GM12878 (cell line): ENCODE data around the gene PRRT1. TPM values are rescaled to one million over a fixed set of nuclear protein-coding genes. Genes with fewer than 3 reads are reported as not detected.
A peak's percentile ranks its signal among the peaks of the same experiment; 100 is the strongest.

Experiments
- ATAC-seq: fragments of 200-7000 bp; cut with Tn5 transposase; 3 replicates; pipeline ENCODE4 v1.9.1; 2020; ENCODE audit warnings: mild to moderate bottlenecking, moderate library complexity
- BruUV-seq: library from RNA; stranded (reverse); fragments of 400-500 nt; replicated peaks from 2 replicates; lab custom pipeline; 2021; lab: Mats Ljungman, UMichigan
- CTCF ChIA-PET: fragments of 300-600 bp; sonication (Branson Sonifier 250); formaldehyde crosslinking; extraction: SDS; loops from one replicate; lab custom pipeline; 2021; ENCODE audit warnings: inconsistent platforms; lab: Yijun Ruan, JAX
- POLR2A ChIA-PET: fragments of 350-600 bp; formaldehyde crosslinking; extraction: SDS; loops from one replicate; lab custom pipeline; 2021; ENCODE audit warnings: inconsistent platforms; lab: Charles Lee
- RAD21 ChIA-PET: fragments of 300-600 bp; sonication (Branson Sonifier 250); formaldehyde crosslinking; loops from one replicate; lab custom pipeline; 2023; ENCODE audit warnings: antibody characterized with exemption; ENCODE audit not compliant: unreplicated experiment; lab: Charles Lee
- SMC1A ChIA-PET: fragments of 300-600 bp; sonication (Branson Sonifier 250); formaldehyde crosslinking; loops from one replicate; lab custom pipeline; 2023; ENCODE audit not compliant: unreplicated experiment, uncharacterized antibody; lab: Charles Lee
- DNase-seq: peaks from one replicate; pipeline ENCODE4 v3.0.0-alpha.2; 2011; ENCODE audit warnings: low read depth, low spot score
- FAIRE-seq: peaks from 3 replicates; lab custom pipeline; 2011; peaks lifted over from hg19 to GRCh38; lab: Jason Lieb, UNC
- H2AFZ ChIP-seq: 2 replicates; pipeline ENCODE4 v1.6.0; 2011; ENCODE audit warnings: low read depth, low read length, control low read depth; ENCODE audit not compliant: control insufficient read depth
- H3K27ac ChIP-seq: 2 replicates; pipeline ENCODE4 v1.5.1; 2011; ENCODE audit warnings: control low read depth; ENCODE audit not compliant: control insufficient read depth, insufficient read depth
- H3K27me3 ChIP-seq, 2 experiments: replicated peaks in 1 of 2; 2 replicates each; pipeline versions ENCODE4 v1.6.0 to v1.6.1; 2011; ENCODE audit warnings: low read length in 1 of 2; ENCODE audit not compliant: control insufficient read depth in 2 of 2, insufficient read depth in 2 of 2
- H3K36me3 ChIP-seq, 2 experiments: 2 replicates each; pipeline ENCODE4 v1.5.1; 2011; ENCODE audit warnings: low read length in 1 of 2; ENCODE audit not compliant: control insufficient read depth in 2 of 2, insufficient read depth in 2 of 2
- H3K4me1 ChIP-seq: 2 replicates; pipeline ENCODE4 v1.6.1; 2011; ENCODE audit warnings: mild to moderate bottlenecking, low read length, moderate library complexity, mixed read lengths; ENCODE audit not compliant: control insufficient read depth, insufficient read depth
- H3K4me2 ChIP-seq: 2 replicates; pipeline ENCODE4 v1.6.0; 2011; ENCODE audit warnings: control low read depth; ENCODE audit not compliant: control insufficient read depth, insufficient read depth
- H3K4me3 ChIP-seq: fragments of 200-600 bp; sonication (generic); 2 replicates; pipeline ENCODE4 v1.5.1; 2016
- H3K79me2 ChIP-seq: 2 replicates; pipeline ENCODE4 v1.6.0; 2011; ENCODE audit warnings: low read length; ENCODE audit not compliant: control insufficient read depth, insufficient read depth
- H3K9ac ChIP-seq: 2 replicates; pipeline ENCODE4 v1.8.0; 2011; ENCODE audit warnings: low read length, control low read depth, mixed read lengths; ENCODE audit not compliant: control insufficient read depth, insufficient read depth
- H3K9me3 ChIP-seq: replicated peaks from 3 replicates; pipeline ENCODE4 v1.5.1; 2011; ENCODE audit warnings: mild to moderate bottlenecking, low read length; ENCODE audit not compliant: control insufficient read depth, insufficient read depth
- H4K20me1 ChIP-seq: 2 replicates; pipeline ENCODE4 v1.6.0; 2011; ENCODE audit not compliant: control insufficient read depth, insufficient read depth
- ATF7 ChIP-seq: fragments of 450-650 bp; IDR thresholded peaks from 2 replicates; pipeline ENCODE4 v1.6.1; 2016; ENCODE audit warnings: low read depth, mild to moderate bottlenecking
- MTA3 ChIP-seq: IDR thresholded peaks from 2 replicates; pipeline ENCODE4 v1.6.1; 2012; ENCODE audit warnings: low read length, inconsistent platforms, borderline replicate concordance
- RAD21 ChIP-seq: IDR thresholded peaks from 2 replicates; pipeline ENCODE4 v1.6.1; 2011; ENCODE audit warnings: mild to moderate bottlenecking, low read depth, low read length, moderate library complexity; ENCODE audit not compliant: insufficient read depth
- ZNF622 ChIP-seq: fragments of 450-650 bp; IDR thresholded peaks from 2 replicates; pipeline ENCODE4 v1.6.1; 2017; ENCODE audit warnings: mild to moderate bottlenecking, inconsistent platforms
- WGBS: methylation state at CpG from one replicate; pipeline ENCODE4 v1.1.6; 2016; ENCODE audit warnings: low lambda C conversion rate; ENCODE audit not compliant: insufficient replicate concordance, insufficient coverage; ENCODE audit errors: missing lambda C conversion rate; 5-methylcytosine and 5-hydroxymethylcytosine counted together
- in situ Hi-C: fragments of 300-500 bp; cut with MboI; formaldehyde crosslinking; loops from 9 replicates; pipeline ENCODE4 v1.14.3; 2018; ENCODE audit warnings: mixed read lengths
- intact Hi-C: fragments of 100-400 bp; cut with micrococcal nuclease; formaldehyde crosslinking; loops from one replicate; pipeline ENCODE4 v1.14.2; 2022; ENCODE audit not compliant: unreplicated experiment
- polyA plus RNA-seq, 11 experiments: library from polyadenylated mRNA; depleted of rRNA in 4 of 11; unstranded in 6 of 11; stranded (reverse) in 5 of 11; fragments of >200 nt; fragmentation: Nextera tagmentation in 4 of 11; fragmentation: Illumina TruSeq in 1 of 11; extraction: Ambion mirVana in 4 of 11; extraction: Trizol in 1 of 11; gene quantifications; 1 replicate in 1 of 11; 2 replicates in 10 of 11; pipeline versions ENCODE4 v1.2.1 to v1.2.3, GENCODE V29; 2011 to 2016; ENCODE audit warnings: inconsistent platforms in 2 of 11, missing spikeins in 2 of 11, low read depth in 1 of 11
- total RNA-seq, 4 experiments: library from RNA; depleted of rRNA in 3 of 4; stranded (reverse); fragments of >200 nt in 3 of 4; fragmentation: Illumina TruSeq in 1 of 4; extraction: Trizol in 1 of 4; gene quantifications; 2 replicates each; pipeline versions ENCODE4 v1.2.1 to v1.2.3, GENCODE V29; 2013 to 2021
- TF ChIP-seq, protein P1 (sequence below), 3 experiments: IDR thresholded peaks in 2 of 3; conservative IDR thresholded peaks in 1 of 3; 2 replicates each; pipeline ENCODE4 v1.5.1; 2011; ENCODE audit warnings: low read depth in 3 of 3, low read length in 3 of 3, mild to moderate bottlenecking in 3 of 3, control low read depth in 2 of 3, moderate library complexity in 2 of 3, inconsistent platforms in 1 of 3, mixed read lengths in 1 of 3; ENCODE audit not compliant: control insufficient read depth in 2 of 3, insufficient read depth in 1 of 3; ENCODE audit errors: extremely low read depth in 1 of 3

The PRRT1 gene
- total and polyA plus RNA-seq, 10 of the 15 experiments (the other 5 are each of a cell fraction or from before 2014, with no cell fraction given) = 0.04 to 0.15 (median 0.10) TPM; not detected in 6

DNA sequence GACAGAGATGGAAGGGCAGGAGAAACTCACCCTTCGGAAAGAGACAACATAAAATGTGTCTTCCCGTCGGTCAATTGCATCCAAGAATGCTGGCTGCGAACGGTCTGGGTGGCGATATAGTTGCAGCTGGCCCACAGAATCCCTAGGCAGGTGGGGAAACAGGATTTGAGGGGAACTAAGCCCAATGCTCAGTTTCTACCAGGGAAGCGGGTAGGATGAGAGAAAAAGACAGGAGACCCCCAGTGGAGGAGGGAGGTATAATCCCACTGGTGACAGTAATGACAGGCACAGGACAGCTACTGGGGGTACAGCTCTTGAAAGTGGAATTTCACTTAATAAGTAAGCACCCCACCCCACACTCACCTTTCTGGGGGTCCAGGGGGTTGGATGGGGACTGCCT, 35.1 kb downstream of the PRRT1 start:
- ChIA-PET CTCF (interaction anchor here (1.0 to 3.3 kb wide), 4 partner anchors 12 to 79 kb away, joined by 3 to 48 read pairs (median 10); partner anchors contain the start of genes AGPAT1, ATF6B and FKBPL), POLR2A (no interaction called here), SMC1A (interaction anchor here (1.4 to 1.7 kb wide), 2 partner anchors 12 to 79 kb away, joined by 5 read pairs; partner anchors contain the start of gene ATF6B), RAD21 (no interaction called here)
- intact Hi-C loops = loop anchor here (5.0 to 10.0 kb wide), 2 partner anchors 126 to 668 kb away; no protein-coding TSS in a partner anchor
- no peak for FAIRE-seq
- H3K4me1 ChIP-seq = no peaks in the 10 kb centered on the region
- no peaks in the 10 kb centered on the region for H3K9me3 ChIP-seq
- in situ Hi-C loops = no loop called here
- no peak for DNase-seq
- TF ChIP-seq ATF7 (no peak), MTA3 (no peak), ZNF622 (no peak), RAD21 (peak; percentile 17; the same call in 1 of the 2 replicates)
- TF ChIP-seq, protein P1, sequence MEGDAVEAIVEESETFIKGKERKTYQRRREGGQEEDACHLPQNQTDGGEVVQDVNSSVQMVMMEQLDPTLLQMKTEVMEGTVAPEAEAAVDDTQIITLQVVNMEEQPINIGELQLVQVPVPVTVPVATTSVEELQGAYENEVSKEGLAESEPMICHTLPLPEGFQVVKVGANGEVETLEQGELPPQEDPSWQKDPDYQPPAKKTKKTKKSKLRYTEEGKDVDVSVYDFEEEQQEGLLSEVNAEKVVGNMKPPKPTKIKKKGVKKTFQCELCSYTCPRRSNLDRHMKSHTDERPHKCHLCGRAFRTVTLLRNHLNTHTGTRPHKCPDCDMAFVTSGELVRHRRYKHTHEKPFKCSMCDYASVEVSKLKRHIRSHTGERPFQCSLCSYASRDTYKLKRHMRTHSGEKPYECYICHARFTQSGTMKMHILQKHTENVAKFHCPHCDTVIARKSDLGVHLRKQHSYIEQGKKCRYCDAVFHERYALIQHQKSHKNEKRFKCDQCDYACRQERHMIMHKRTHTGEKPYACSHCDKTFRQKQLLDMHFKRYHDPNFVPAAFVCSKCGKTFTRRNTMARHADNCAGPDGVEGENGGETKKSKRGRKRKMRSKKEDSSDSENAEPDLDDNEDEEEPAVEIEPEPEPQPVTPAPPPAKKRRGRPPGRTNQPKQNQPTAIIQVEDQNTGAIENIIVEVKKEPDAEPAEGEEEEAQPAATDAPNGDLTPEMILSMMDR (IDR thresholded peaks at IDR 0.05 in 2 of 3, conservative IDR thresholded peaks at IDR 0.05 in 1 of 3; ENCODE audit: control insufficient read depth in 2 of 3, extremely low read depth in 1 of 3, insufficient read depth in 1 of 3, low read depth in 3 of 3, low read length in 3 of 3) = peak in 2 of 3 experiments; percentile 23 to 36; a peak in 1 of 6 replicates
- no peak overlapping the region for H3K4me3 ChIP-seq
- no peak overlapping the region for H3K4me2 ChIP-seq
- no peak overlapping the region for H3K27ac ChIP-seq
- no peaks in the 10 kb centered on the region for H4K20me1 ChIP-seq
- H2AFZ ChIP-seq = no peak overlapping the region
- 89% methylated on average over 7 of the region's 7 CpGs for WGBS
- BruUV-seq = no TSS peak
- peaks cover 7 to 26% of the 10 kb centered on the region in 2 experiments for H3K36me3 ChIP-seq
- no peaks in the 10 kb centered on the region for H3K79me2 ChIP-seq
- peak; percentile 38; the same call in 1 of the 3 replicates for ATAC-seq
- H3K9ac ChIP-seq = no peak overlapping the region
- H3K27me3 ChIP-seq = no peaks in the 10 kb centered on the region
